ENCODE results near the gene SERPINB6.

Gene SERPINB6

DNA sequence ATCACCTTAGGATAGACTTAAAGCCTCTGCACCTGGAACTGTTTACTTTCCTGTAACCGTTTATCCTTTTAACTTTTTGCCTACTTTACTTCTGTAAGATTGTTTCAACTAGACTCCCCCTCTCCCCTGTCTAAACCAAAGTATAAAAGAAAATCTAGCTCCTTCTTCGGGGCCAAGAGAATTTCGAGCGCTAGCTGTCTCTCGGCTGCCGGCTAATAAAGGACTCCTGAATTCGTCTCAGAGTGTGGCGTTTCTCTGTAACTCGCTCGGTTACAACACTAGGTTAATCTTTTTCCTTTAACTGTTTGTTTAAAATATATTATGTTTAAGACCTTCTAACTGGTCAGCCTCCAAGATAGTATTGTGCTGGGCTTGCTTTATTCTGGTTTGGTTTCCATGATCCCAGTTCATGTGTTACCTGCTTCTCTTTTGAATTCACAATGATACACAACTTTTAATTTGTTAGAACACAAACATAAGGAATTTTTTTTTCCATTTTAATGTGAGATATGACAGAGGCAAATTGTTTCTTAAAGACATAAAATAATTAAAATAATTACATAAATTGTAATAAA is 19.7 kb upstream of the SERPINB6 start:
- DNase-seq (ENCODE audit: low read depth in 2 of 2), result peak in 1 of 2 donors; percentile 18
- TF ChIP-seq, protein P1, sequence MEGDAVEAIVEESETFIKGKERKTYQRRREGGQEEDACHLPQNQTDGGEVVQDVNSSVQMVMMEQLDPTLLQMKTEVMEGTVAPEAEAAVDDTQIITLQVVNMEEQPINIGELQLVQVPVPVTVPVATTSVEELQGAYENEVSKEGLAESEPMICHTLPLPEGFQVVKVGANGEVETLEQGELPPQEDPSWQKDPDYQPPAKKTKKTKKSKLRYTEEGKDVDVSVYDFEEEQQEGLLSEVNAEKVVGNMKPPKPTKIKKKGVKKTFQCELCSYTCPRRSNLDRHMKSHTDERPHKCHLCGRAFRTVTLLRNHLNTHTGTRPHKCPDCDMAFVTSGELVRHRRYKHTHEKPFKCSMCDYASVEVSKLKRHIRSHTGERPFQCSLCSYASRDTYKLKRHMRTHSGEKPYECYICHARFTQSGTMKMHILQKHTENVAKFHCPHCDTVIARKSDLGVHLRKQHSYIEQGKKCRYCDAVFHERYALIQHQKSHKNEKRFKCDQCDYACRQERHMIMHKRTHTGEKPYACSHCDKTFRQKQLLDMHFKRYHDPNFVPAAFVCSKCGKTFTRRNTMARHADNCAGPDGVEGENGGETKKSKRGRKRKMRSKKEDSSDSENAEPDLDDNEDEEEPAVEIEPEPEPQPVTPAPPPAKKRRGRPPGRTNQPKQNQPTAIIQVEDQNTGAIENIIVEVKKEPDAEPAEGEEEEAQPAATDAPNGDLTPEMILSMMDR (IDR thresholded peaks at IDR 0.05; ENCODE audit: low read depth, low read length), result no peak
- H3K4me3 ChIP-seq (replicated peaks in 1 of 2; ENCODE audit: low read depth in 2 of 2, low read length in 2 of 2), result peak overlapping the region; percentile 73 to 76

DNA sequence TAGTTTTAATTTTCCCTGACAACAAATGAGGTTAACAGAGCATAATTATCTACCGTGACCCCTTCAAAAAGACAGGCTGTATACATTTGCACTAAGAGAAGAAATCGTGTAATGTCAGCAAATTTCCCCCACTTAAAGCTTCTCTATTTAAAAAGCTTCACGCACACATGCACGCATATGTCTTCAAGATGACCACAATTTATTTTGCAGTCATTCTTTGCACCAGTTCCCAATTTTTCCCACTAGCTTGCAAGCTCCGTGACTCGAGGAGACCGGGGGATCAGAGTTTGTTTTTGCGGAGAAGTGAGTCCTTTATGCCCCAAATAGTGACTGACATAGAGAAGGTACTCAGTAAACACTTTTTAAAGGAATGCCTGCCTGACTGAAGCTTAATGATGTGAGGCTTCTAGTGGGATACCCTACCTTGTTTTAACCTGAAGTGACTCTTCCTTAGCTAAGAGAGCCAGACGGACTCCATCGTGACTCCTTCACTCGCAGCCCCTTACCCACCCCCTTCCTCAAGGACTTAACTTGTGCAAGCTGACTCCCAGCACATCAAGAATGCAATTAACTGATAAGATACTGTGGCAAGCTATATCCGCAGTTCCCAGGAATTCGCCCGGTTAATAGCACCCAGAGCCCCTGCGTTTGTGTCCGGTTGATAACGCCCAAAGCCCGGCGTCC is 19.0 kb upstream of the SERPINB6 start:
- peak; percentile 48 to 60 for DNase-seq (ENCODE audit: low read depth in 2 of 2)
- TF ChIP-seq, protein P1 (IDR thresholded peaks at IDR 0.05; ENCODE audit: low read depth, low read length), result no peak
- H3K4me3 ChIP-seq (replicated peaks in 1 of 2; ENCODE audit: low read depth in 2 of 2, low read length in 2 of 2), result peak overlapping the region; percentile 73 to 76

DNA sequence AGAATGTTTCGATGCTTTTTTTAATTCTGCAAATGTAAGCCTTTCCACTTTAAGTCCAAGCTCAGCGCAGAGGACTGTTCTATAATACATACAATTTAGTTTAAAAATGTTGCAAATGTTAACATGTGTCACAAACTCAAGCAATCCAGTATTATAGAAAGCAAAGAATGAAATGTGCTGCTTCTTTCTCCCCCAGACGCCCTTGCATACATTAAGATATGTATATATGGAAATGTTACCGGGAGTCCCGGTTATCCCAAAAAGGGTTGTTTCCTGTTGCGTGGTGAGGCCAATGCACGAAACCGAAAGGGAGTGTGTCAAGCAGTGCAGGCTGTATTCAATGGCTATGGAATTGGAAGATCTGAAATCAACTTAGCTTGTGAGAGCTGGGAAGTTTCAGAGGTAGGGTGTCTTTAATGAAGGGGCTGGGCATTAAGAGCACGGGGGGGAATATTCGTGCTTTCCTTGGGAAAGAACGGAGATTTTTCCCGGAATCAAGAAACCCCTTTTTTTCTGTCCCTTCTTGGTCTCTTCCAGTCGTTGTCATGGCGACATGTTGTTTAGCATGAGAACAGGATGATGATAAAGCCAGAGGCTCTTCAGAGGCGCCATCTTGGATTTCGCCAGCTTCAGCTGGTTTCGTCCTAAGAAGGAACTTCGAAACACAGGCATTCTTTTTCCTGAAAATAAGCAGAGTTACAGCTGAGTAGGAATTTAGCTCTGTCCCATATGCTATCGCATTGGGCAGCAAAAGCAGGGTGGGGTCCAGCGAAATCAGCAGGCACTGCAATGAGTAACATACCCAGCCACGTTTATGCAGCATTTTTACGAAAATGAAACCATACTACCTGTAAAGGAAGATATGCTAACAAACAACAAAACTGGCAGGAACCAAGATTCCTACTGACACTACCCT is 18.2 kb upstream of the SERPINB6 start:
- peak overlapping the region; percentile 73 to 76 for H3K4me3 ChIP-seq (replicated peaks in 1 of 2; ENCODE audit: low read depth in 2 of 2, low read length in 2 of 2)
- DNase-seq (ENCODE audit: low read depth in 2 of 2), result peak; percentile 97 to 100
- TF ChIP-seq, protein P1 (IDR thresholded peaks at IDR 0.05; ENCODE audit: low read depth, low read length), result no peak

DNA sequence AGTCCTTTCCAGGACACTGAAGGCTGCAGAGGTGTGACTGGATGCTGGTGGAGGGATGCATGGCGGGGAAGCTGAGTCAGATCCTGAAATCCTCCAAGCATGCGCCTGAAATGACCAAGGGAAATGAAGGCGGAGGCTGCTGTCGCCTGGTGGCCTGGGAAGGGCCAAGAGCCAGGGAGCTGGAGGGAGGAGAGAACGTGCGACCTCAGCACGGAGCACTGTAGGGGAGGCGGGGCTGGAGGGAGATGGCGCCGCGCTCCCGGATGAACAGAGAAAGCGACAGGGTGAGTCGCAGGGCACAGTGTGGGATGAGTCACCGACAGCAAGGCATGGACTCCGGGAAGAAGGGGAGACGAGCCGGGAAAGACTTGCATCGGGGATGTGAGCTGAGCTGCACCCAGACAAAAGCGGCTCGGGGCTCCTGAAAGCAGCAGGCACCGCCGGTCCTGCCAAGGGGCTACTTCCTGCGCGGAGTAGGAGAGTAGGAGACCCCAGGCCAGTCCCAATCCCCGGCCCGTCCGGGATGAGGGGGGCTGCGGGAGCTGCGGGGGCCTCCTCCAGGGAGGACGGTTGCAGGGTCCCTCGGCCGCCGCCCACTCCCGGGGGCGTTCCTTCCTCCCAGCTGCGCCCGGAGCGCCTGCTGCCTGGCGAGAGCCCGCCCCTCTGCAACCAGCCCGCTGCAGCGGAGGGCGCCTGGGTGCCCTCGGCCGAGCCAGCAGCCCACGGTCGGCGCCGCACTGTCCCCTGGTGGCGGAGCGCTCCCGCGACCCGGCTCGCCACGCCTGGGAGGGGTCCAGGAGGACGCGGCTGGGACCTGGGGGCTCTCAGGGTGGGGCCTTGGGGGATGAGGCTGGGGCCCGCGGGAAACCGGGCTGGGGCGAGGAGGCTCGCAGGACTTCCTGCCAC is 17.3 kb upstream of the SERPINB6 start:
- peak overlapping the region; percentile 73 to 76 for H3K4me3 ChIP-seq (replicated peaks in 1 of 2; ENCODE audit: low read depth in 2 of 2, low read length in 2 of 2)

DNA sequence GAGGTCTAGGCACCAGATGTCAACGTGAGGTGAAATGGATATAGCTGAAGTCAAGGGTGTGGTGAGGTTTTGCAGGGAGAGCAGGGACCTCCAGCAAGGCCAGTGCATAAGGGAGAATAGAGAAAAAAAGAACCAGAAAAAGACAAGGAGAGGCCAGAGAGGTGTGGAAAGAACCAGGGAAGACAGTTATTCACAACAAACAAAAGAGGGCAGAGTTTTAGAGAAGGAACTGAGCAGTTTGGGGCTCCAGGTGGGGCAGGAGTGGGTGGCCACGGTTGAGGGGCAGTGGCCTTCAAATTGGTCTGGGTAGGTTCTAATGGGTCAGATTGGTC is 16.7 kb upstream of the SERPINB6 start:
- peak overlapping the region; percentile 73 to 76 for H3K4me3 ChIP-seq (replicated peaks in 1 of 2; ENCODE audit: low read depth in 2 of 2, low read length in 2 of 2)
- DNase-seq (ENCODE audit: low read depth in 2 of 2), result no peak
- TF ChIP-seq, protein P1 (IDR thresholded peaks at IDR 0.05; ENCODE audit: low read depth, low read length), result no peak

More for the DNA sequence above, 17.3 kb upstream of the SERPINB6 start:
- TF ChIP-seq, protein P1 (IDR thresholded peaks at IDR 0.05; ENCODE audit: low read depth, low read length), result peak; percentile 41
- DNase-seq (ENCODE audit: low read depth in 2 of 2), result peak; percentile 95

DNA sequence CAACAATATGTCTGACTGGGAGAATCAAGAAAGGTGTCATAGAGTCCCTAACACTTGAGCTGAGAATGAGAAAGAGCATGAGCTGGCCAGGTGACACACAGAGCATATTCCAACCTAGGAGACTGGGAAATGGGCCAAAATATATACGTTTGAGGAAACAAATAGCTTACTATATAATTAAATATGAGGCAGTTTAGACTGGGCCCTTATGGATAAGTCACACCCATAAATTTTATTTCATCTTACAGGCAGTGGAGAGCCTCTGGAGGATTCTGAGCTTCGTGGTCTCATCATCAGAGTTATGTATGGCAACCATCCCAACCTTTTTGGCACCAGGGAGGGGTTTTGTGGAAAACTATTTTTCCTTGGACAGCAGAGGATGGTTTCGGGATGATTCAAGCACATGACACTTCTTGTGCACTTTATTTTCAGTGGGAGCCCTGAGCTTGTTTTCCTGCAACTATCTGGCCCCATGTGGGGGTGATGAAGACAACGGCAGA is 15.4 kb upstream of the SERPINB6 start:
- TF ChIP-seq, protein P1 (IDR thresholded peaks at IDR 0.05; ENCODE audit: low read depth, low read length), result no peak
- H3K4me3 ChIP-seq (replicated peaks in 1 of 2; ENCODE audit: low read depth in 2 of 2, low read length in 2 of 2), result no peak overlapping the region
- DNase-seq (ENCODE audit: low read depth in 2 of 2), result peak; percentile 82 to 91

Data from cardiac fibroblast (primary cell).